HG02642 (cell line): ENCODE results near the gene AGPAT3.

ENCODE experiments used
- ATAC-seq: cut with Tn5 transposase; IDR thresholded peaks from one replicate; pipeline ENCODE4 v1.9.1; 2021; ENCODE audit warnings: mild to moderate bottlenecking; ENCODE audit not compliant: unreplicated experiment, poor library complexity

AGPAT3 gene

GRCh38 chr21:44035244-44035643 is 170.2 kb downstream of the AGPAT3 start:
- ATAC-seq: no peak
